HG02973 (cell line): ENCODE results near the gene TRAPPC14.

Source experiments
- ATAC-seq: cut with Tn5 transposase; IDR thresholded peaks from one replicate; pipeline ENCODE4 v1.9.1; 2021; ENCODE audit warnings: moderate library complexity; ENCODE audit not compliant: unreplicated experiment

Gene TRAPPC14

GRCh38 chr7:100105534-100105933 lies 53.0 kb downstream of the TRAPPC14 start:
- ATAC-seq: no peak
